ENCODE measurements around the gene EPAS1. TPM values are rescaled to one million over a fixed set of nuclear protein-coding genes. Genes with fewer than 3 reads are reported as not detected.

EPAS1 gene
- total and polyA plus RNA-seq, 2 of the 13 experiments (the other 11 are each of a cell fraction or from before 2014, with no cell fraction given), result 47.1 to 182 TPM

DNA sequence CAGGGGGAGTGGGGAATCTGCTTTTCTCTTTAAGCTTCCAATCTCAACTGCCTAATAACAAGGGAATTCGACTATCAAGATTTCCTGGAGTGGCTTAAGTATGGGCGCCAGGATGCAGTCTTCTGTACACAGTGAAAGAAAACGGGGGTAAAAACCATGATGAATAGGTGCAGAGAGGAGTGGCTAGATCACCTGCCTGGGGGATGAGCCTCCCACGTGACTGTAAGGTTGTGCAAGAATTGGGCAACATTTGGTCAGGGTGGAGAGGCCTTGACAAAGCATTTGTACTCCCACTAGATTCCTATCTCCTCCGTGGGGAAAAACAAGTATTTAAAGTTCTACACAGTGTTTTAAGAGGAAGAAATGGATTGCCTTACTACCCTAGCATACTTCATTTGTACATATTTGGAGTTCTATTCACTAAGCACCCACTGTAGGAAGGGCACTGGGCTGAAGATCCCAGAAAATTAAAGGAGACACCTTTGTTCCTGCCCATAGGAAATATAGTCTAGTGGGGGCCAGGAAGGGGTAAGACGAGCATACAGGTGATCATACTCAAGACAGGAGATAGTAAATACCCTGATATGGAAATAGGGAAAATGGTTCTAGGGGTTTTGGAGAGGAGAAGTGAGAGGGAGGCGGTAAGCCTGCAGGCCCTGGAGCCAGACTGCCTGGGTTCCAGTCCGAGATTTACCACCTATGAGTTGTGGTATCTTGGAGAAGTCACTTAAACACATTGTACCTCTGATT, 29.2 kb downstream of the EPAS1 start (continued):
- TF ChIP-seq, protein P1, sequence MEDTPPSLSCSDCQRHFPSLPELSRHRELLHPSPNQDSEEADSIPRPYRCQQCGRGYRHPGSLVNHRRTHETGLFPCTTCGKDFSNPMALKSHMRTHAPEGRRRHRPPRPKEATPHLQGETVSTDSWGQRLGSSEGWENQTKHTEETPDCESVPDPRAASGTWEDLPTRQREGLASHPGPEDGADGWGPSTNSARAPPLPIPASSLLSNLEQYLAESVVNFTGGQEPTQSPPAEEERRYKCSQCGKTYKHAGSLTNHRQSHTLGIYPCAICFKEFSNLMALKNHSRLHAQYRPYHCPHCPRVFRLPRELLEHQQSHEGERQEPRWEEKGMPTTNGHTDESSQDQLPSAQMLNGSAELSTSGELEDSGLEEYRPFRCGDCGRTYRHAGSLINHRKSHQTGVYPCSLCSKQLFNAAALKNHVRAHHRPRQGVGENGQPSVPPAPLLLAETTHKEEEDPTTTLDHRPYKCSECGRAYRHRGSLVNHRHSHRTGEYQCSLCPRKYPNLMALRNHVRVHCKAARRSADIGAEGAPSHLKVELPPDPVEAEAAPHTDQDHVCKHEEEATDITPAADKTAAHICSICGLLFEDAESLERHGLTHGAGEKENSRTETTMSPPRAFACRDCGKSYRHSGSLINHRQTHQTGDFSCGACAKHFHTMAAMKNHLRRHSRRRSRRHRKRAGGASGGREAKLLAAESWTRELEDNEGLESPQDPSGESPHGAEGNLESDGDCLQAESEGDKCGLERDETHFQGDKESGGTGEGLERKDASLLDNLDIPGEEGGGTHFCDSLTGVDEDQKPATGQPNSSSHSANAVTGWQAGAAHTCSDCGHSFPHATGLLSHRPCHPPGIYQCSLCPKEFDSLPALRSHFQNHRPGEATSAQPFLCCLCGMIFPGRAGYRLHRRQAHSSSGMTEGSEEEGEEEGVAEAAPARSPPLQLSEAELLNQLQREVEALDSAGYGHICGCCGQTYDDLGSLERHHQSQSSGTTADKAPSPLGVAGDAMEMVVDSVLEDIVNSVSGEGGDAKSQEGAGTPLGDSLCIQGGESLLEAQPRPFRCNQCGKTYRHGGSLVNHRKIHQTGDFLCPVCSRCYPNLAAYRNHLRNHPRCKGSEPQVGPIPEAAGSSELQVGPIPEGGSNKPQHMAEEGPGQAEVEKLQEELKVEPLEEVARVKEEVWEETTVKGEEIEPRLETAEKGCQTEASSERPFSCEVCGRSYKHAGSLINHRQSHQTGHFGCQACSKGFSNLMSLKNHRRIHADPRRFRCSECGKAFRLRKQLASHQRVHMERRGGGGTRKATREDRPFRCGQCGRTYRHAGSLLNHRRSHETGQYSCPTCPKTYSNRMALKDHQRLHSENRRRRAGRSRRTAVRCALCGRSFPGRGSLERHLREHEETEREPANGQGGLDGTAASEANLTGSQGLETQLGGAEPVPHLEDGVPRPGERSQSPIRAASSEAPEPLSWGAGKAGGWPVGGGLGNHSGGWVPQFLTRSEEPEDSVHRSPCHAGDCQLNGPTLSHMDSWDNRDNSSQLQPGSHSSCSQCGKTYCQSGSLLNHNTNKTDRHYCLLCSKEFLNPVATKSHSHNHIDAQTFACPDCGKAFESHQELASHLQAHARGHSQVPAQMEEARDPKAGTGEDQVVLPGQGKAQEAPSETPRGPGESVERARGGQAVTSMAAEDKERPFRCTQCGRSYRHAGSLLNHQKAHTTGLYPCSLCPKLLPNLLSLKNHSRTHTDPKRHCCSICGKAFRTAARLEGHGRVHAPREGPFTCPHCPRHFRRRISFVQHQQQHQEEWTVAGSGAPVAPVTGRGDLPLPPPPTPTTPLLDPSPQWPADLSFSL (CRISPR knock-in tag; IDR thresholded peaks at IDR 0.05), result no peak
- TF ChIP-seq NFYC (CRISPR knock-in tag; IDR thresholded peaks at IDR 0.05) (no peak; the same call in 1 of the 2 replicates), NFYB (CRISPR knock-in tag; IDR thresholded peaks at IDR 0.05) (no peak), ZFP36L1 (CRISPR knock-in tag; IDR thresholded peaks at IDR 0.05) (no peak), ZMAT3 (CRISPR knock-in tag; conservative IDR thresholded peaks at IDR 0.05) (peak; percentile 76; the same call in 1 of the 2 replicates), RFX1 (IDR thresholded peaks at IDR 0.05) (no peak), ZNF761 (CRISPR knock-in tag; conservative IDR thresholded peaks at IDR 0.05) (no peak; the same call in 1 of the 2 replicates), ZNF282 (IDR thresholded peaks at IDR 0.05; ENCODE audit: partially characterized antibody) (no peak), ZNF136 (CRISPR knock-in tag; IDR thresholded peaks at IDR 0.05; ENCODE audit: low read depth) (no peak), CENPX (CRISPR knock-in tag; IDR thresholded peaks at IDR 0.05) (no peak), ZSCAN29 (CRISPR knock-in tag; conservative IDR thresholded peaks at IDR 0.05) (no peak), POLR2G (IDR thresholded peaks at IDR 0.05; ENCODE audit: low read depth, low read length) (no peak), ZBTB21 (CRISPR knock-in tag; IDR thresholded peaks at IDR 0.05) (no peak), MAFG (CRISPR knock-in tag; IDR thresholded peaks at IDR 0.05) (no peak), ZNF546 (CRISPR knock-in tag; conservative IDR thresholded peaks at IDR 0.05) (0 out of 2 replicates have a peak, but pooled peaks have one; percentile 28)
- TF ChIP-seq, protein P2, sequence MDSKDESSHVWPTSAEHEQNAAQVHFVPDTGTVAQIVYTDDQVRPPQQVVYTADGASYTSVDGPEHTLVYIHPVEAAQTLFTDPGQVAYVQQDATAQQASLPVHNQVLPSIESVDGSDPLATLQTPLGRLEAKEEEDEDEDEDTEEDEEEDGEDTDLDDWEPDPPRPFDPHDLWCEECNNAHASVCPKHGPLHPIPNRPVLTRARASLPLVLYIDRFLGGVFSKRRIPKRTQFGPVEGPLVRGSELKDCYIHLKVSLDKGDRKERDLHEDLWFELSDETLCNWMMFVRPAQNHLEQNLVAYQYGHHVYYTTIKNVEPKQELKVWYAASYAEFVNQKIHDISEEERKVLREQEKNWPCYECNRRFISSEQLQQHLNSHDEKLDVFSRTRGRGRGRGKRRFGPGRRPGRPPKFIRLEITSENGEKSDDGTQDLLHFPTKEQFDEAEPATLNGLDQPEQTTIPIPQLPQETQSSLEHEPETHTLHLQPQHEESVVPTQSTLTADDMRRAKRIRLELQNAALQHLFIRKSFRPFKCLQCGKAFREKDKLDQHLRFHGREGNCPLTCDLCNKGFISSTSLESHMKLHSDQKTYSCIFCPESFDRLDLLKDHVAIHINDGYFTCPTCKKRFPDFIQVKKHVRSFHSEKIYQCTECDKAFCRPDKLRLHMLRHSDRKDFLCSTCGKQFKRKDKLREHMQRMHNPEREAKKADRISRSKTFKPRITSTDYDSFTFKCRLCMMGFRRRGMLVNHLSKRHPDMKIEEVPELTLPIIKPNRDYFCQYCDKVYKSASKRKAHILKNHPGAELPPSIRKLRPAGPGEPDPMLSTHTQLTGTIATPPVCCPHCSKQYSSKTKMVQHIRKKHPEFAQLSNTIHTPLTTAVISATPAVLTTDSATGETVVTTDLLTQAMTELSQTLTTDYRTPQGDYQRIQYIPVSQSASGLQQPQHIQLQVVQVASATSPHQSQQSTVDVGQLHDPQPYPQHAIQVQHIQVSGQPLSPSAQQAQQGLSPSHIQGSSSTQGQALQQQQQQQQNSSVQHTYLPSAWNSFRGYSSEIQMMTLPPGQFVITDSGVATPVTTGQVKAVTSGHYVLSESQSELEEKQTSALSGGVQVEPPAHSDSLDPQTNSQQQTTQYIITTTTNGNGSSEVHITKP (CRISPR knock-in tag; IDR thresholded peaks at IDR 0.05; ENCODE audit: low read depth), result peak; percentile 83
- TF ChIP-seq, protein P3, sequence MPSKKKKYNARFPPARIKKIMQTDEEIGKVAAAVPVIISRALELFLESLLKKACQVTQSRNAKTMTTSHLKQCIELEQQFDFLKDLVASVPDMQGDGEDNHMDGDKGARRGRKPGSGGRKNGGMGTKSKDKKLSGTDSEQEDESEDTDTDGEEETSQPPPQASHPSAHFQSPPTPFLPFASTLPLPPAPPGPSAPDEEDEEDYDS (CRISPR knock-in tag; IDR thresholded peaks at IDR 0.05), result peak; percentile 62; the same call in 1 of the 2 replicates
- TF ChIP-seq, protein P4, sequence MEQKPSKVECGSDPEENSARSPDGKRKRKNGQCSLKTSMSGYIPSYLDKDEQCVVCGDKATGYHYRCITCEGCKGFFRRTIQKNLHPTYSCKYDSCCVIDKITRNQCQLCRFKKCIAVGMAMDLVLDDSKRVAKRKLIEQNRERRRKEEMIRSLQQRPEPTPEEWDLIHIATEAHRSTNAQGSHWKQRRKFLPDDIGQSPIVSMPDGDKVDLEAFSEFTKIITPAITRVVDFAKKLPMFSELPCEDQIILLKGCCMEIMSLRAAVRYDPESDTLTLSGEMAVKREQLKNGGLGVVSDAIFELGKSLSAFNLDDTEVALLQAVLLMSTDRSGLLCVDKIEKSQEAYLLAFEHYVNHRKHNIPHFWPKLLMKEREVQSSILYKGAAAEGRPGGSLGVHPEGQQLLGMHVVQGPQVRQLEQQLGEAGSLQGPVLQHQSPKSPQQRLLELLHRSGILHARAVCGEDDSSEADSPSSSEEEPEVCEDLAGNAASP (CRISPR knock-in tag; IDR thresholded peaks at IDR 0.05; ENCODE audit: borderline replicate concordance), result peak; percentile 85
